Karpas-422 (cell line): ENCODE measurements around the gene SLMAP. TPM values are rescaled to one million over a fixed set of nuclear protein-coding genes. Genes with fewer than 3 reads are reported as not detected.

Source experiments
- DNase-seq: peaks from one replicate; pipeline ENCODE4 v3.0.0-alpha.2; 2015
- H2AFZ ChIP-seq: fragments of 200-600 bp; sonication (generic); 2 replicates; pipeline ENCODE4 v1.6.1; 2014; ENCODE audit warnings: antibody characterized with exemption, low read length, mixed read lengths
- H3K27ac ChIP-seq: fragments of 200-600 bp; sonication (generic); 2 replicates; pipeline ENCODE4 v1.5.1; 2014; ENCODE audit warnings: mild to moderate bottlenecking, low read length, moderate library complexity
- H3K27me3 ChIP-seq: fragments of 200-600 bp; sonication (generic); 2 replicates; pipeline ENCODE4 v1.6.1; 2014; ENCODE audit warnings: low read length, mixed read lengths
- H3K36me3 ChIP-seq: fragments of 200-600 bp; sonication (generic); 2 replicates; pipeline ENCODE4 v1.6.1; 2014; ENCODE audit warnings: low read length, mixed read lengths; ENCODE audit not compliant: insufficient read depth
- H3K4me1 ChIP-seq: fragments of 200-600 bp; sonication (generic); 2 replicates; pipeline ENCODE4 v1.6.1; 2014; ENCODE audit warnings: mild to moderate bottlenecking, low read length, mixed read lengths
- H3K4me2 ChIP-seq: fragments of 200-600 bp; sonication (generic); 2 replicates; pipeline ENCODE4 v1.6.1; 2014; ENCODE audit warnings: low read length, low read depth, mild to moderate bottlenecking; ENCODE audit not compliant: poor library complexity, severe bottlenecking
- H3K4me3 ChIP-seq: fragments of 200-600 bp; sonication (generic); 2 replicates; pipeline ENCODE4 v1.5.1; 2014; ENCODE audit warnings: mild to moderate bottlenecking, antibody characterized with exemption, low read length, mixed read lengths
- H3K79me2 ChIP-seq: fragments of 200-600 bp; sonication (generic); 2 replicates; pipeline ENCODE4 v1.6.1; 2014; ENCODE audit warnings: mild to moderate bottlenecking, low read length, mixed read lengths
- H3K9ac ChIP-seq: fragments of 200-600 bp; sonication (generic); 2 replicates; pipeline ENCODE4 v1.6.0; 2014; ENCODE audit warnings: low read length
- H3K9me2 ChIP-seq: fragments of 200-600 bp; sonication (generic), shearing (Covaris generic); replicated peaks from 2 replicates; pipeline ENCODE4 v1.6.0; 2014; ENCODE audit warnings: mild to moderate bottlenecking, low read length, moderate library complexity; ENCODE audit not compliant: insufficient read depth
- H3K9me3 ChIP-seq: fragments of 300-700, 200-600 bp; sonication (generic); 2 replicates; pipeline ENCODE4 v1.6.1; 2014; ENCODE audit warnings: low read length, mixed read lengths
- H4K20me1 ChIP-seq: fragments of 200-600 bp; sonication (generic); 2 replicates; pipeline ENCODE4 v1.6.1; 2014; ENCODE audit warnings: mild to moderate bottlenecking, antibody characterized with exemption, low read length, low read depth; ENCODE audit not compliant: insufficient read depth
- total RNA-seq: library from RNA; depleted of rRNA; stranded (reverse); fragments of >200 nt; shearing (Covaris generic); gene quantifications from 2 replicates; pipeline ENCODE4 v1.2.3, GENCODE V29; 2014; ENCODE audit warnings: low replicate concordance

SLMAP gene
- total RNA-seq, 1 experiment from 2014 or later, result 63.6 TPM

GRCh38 chr3:57890874-57891273, 134.8 kb downstream of the SLMAP start:
- no peaks in the 10 kb centered on the region for H3K36me3 ChIP-seq
- H3K4me2 ChIP-seq, result no peak overlapping the region
- DNase-seq, result no peak
- H3K27me3 ChIP-seq, result no peaks in the 10 kb centered on the region
- no peak overlapping the region for H3K9ac ChIP-seq
- H3K79me2 ChIP-seq, result no peaks in the 10 kb centered on the region; the same call in 1 of the 2 replicates
- peaks cover 4% of the 10 kb centered on the region; the same call in 1 of the 2 replicates for H3K4me1 ChIP-seq
- no peak overlapping the region for H3K4me3 ChIP-seq
- no peak overlapping the region for H3K27ac ChIP-seq
- H3K9me2 ChIP-seq, result no peaks in the 10 kb centered on the region
- H4K20me1 ChIP-seq, result no peaks in the 10 kb centered on the region
- H3K9me3 ChIP-seq, result no peaks in the 10 kb centered on the region
- H2AFZ ChIP-seq, result no peak overlapping the region

DNA sequence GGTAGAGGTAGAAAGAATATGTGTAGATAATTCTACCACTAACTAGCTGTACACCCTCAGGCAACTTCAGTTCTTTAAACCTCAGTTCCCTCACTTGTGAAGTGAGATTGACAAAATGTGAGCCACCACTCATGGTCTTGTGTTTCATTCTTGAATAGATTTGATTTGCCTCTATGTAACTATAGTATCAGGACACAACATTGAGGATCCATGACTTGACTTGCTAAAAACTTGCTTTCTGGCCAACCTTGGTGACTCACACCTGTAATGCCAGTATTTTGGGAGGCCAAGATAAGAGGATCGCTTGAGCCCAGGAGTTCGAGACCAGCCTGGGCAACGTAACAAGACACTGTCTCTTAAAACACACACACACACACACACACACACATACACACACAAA, 136.3 kb downstream of the SLMAP start:
- Histone ChIP-seq H4K20me1 (no peaks in the 10 kb centered on the region), H3K4me3 (no peak overlapping the region), H2AFZ (no peak overlapping the region), H3K27me3 (no peaks in the 10 kb centered on the region), H3K4me1 (peaks cover 4% of the 10 kb centered on the region; the same call in 1 of the 2 replicates), H3K9me2 (no peaks in the 10 kb centered on the region), H3K4me2 (no peak overlapping the region), H3K27ac (no peak overlapping the region), H3K9ac (no peak overlapping the region), H3K36me3 (no peaks in the 10 kb centered on the region), H3K9me3 (no peaks in the 10 kb centered on the region), H3K79me2 (no peaks in the 10 kb centered on the region; the same call in 1 of the 2 replicates)
- no peak for DNase-seq

GRCh38 chr3:57893156-57893555, 137.0 kb downstream of the SLMAP start:
- no peak overlapping the region for H3K4me2 ChIP-seq
- no peaks in the 10 kb centered on the region for H3K27me3 ChIP-seq
- H3K9ac ChIP-seq, result no peak overlapping the region
- no peaks in the 10 kb centered on the region for H3K36me3 ChIP-seq
- no peak for DNase-seq
- peaks cover 4% of the 10 kb centered on the region; the same call in 1 of the 2 replicates for H3K4me1 ChIP-seq
- H3K4me3 ChIP-seq, result no peak overlapping the region
- no peaks in the 10 kb centered on the region for H3K9me3 ChIP-seq
- no peaks in the 10 kb centered on the region; the same call in 1 of the 2 replicates for H3K79me2 ChIP-seq
- H2AFZ ChIP-seq, result no peak overlapping the region
- no peaks in the 10 kb centered on the region for H4K20me1 ChIP-seq
- H3K9me2 ChIP-seq, result no peaks in the 10 kb centered on the region
- no peak overlapping the region for H3K27ac ChIP-seq

GRCh38 chr3:57893668-57894067, 137.6 kb downstream of the SLMAP start:
- DNase-seq, result no peak
- no peak overlapping the region for H2AFZ ChIP-seq
- no peaks in the 10 kb centered on the region; the same call in 1 of the 2 replicates for H3K79me2 ChIP-seq
- no peak overlapping the region for H3K9ac ChIP-seq
- no peaks in the 10 kb centered on the region for H3K9me2 ChIP-seq
- no peak overlapping the region for H3K4me3 ChIP-seq
- no peaks in the 10 kb centered on the region for H3K27me3 ChIP-seq
- no peaks in the 10 kb centered on the region for H4K20me1 ChIP-seq
- peaks cover 3% of the 10 kb centered on the region; the same call in 1 of the 2 replicates for H3K36me3 ChIP-seq
- no peaks in the 10 kb centered on the region for H3K9me3 ChIP-seq
- peaks cover 4% of the 10 kb centered on the region; the same call in 1 of the 2 replicates for H3K4me1 ChIP-seq
- no peak overlapping the region for H3K4me2 ChIP-seq
- no peak overlapping the region for H3K27ac ChIP-seq

DNA sequence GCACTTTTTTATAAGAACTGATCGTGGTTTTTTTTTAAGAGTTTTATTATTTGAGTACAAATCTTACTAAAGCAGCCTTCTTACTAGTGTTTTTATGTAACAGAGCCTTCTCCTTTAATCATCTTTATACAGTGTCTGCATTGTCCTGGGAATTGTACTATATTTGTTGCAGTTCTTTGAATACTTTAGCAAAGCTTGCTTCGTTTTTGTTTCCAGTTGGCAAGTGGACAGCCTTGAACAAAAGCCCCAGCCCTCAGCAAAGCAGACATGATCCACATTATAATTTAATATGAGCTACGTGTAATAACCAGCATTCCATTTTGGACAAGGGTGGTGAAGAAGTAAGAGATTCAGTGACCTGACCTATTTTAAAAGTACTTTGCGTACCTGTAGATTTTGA, 139.9 kb downstream of the SLMAP start:
- H3K9ac ChIP-seq, result no peak overlapping the region
- H3K27me3 ChIP-seq, result no peaks in the 10 kb centered on the region
- H3K4me3 ChIP-seq, result no peak overlapping the region
- H3K9me3 ChIP-seq, result no peaks in the 10 kb centered on the region
- H4K20me1 ChIP-seq, result no peaks in the 10 kb centered on the region
- H3K79me2 ChIP-seq, result no peaks in the 10 kb centered on the region; the same call in 1 of the 2 replicates
- H3K4me2 ChIP-seq, result no peak overlapping the region
- peaks cover 10% of the 10 kb centered on the region; the same call in 1 of the 2 replicates for H3K36me3 ChIP-seq
- H2AFZ ChIP-seq, result no peak overlapping the region
- no peak overlapping the region for H3K27ac ChIP-seq
- DNase-seq, result no peak
- H3K4me1 ChIP-seq, result no peaks in the 10 kb centered on the region
- no peaks in the 10 kb centered on the region for H3K9me2 ChIP-seq

DNA sequence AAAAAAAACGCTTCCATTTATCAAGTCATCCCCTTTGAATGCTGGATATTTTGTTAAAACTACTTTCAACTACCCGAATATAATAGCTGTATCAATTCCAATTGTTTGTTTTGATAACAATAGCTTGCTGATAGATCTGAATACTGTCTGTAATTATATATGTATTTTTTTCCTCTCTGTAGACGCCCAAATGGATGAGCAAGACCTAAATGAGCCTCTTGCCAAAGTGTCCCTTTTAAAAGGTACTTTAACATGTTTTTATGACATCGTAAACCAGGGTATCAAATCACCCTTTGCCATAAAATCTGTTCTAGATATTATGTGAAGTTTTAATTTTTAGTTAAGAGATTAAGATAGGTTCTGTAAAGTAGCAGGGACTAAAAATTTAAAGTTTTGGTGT, 140.6 kb downstream of the SLMAP start:
- Histone ChIP-seq H3K79me2 (no peaks in the 10 kb centered on the region; the same call in 1 of the 2 replicates), H3K4me2 (no peak overlapping the region), H4K20me1 (no peaks in the 10 kb centered on the region), H3K27me3 (no peaks in the 10 kb centered on the region), H3K9ac (no peak overlapping the region), H3K36me3 (peaks cover 13% of the 10 kb centered on the region; the same call in 1 of the 2 replicates), H2AFZ (no peak overlapping the region), H3K9me3 (no peaks in the 10 kb centered on the region), H3K9me2 (no peaks in the 10 kb centered on the region), H3K4me3 (no peak overlapping the region), H3K4me1 (no peaks in the 10 kb centered on the region), H3K27ac (no peak overlapping the region)
- DNase-seq, result no peak

DNA sequence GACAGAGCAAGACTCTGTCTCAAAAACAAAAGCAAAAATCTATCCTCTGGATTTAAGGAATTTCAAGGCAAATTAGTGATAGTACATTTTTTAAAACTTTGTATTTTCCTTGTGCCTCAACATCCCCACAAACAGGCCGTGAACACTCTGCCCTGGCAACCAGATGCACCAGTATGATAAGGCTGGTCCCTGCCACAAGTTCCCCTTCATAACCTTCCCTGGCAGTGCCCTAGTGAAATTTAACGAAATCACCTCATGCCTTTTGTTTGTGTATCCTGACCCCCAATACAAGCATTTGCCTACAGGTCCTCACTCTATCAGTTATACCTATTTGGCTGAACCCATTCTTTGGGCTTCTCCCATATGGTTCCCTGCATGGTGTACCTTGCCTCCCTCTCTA, 144.7 kb downstream of the SLMAP start:
- no peak overlapping the region for H2AFZ ChIP-seq
- no peak overlapping the region for H3K4me2 ChIP-seq
- no peaks in the 10 kb centered on the region for H3K9me2 ChIP-seq
- no peak overlapping the region for H3K27ac ChIP-seq
- H3K4me3 ChIP-seq, result no peak overlapping the region
- no peaks in the 10 kb centered on the region for H3K9me3 ChIP-seq
- H3K4me1 ChIP-seq, result no peaks in the 10 kb centered on the region
- H4K20me1 ChIP-seq, result no peaks in the 10 kb centered on the region
- no peaks in the 10 kb centered on the region; the same call in 1 of the 2 replicates for H3K79me2 ChIP-seq
- DNase-seq, result no peak
- peaks cover 13% of the 10 kb centered on the region; the same call in 1 of the 2 replicates for H3K36me3 ChIP-seq
- no peaks in the 10 kb centered on the region for H3K27me3 ChIP-seq
- no peak overlapping the region for H3K9ac ChIP-seq

- no peak overlapping the region for H3K27ac ChIP-seq
- no peaks in the 10 kb centered on the region for H4K20me1 ChIP-seq
- no peaks in the 10 kb centered on the region for H3K27me3 ChIP-seq
- no peaks in the 10 kb centered on the region for H3K9me3 ChIP-seq
- H3K79me2 ChIP-seq, result no peaks in the 10 kb centered on the region; the same call in 1 of the 2 replicates
- no peak overlapping the region for H2AFZ ChIP-seq
- H3K9ac ChIP-seq, result no peak overlapping the region
- H3K4me2 ChIP-seq, result no peak overlapping the region
- no peak overlapping the region for H3K4me3 ChIP-seq
- H3K36me3 ChIP-seq, result peaks cover 13% of the 10 kb centered on the region; the same call in 1 of the 2 replicates
- H3K4me1 ChIP-seq, result no peaks in the 10 kb centered on the region
- DNase-seq, result no peak
- no peaks in the 10 kb centered on the region for H3K9me2 ChIP-seq
Observed at GRCh38 chr3:57903124-57903890, 147.2 kb downstream of the SLMAP start.
